Measurements from ENCODE around the gene SGMS1.
"Not testable (repeated sequence)": the region's sequence is repeated elsewhere in the genome, so short reads cannot be mapped to it uniquely, and the experiment has no call there.

The SGMS1 gene

GRCh38 chr10:50497758-50498157 is 126.0 kb downstream of the SGMS1 start:
- H3K4me3 ChIP-seq (ENCODE audit: low read depth, low read length) = no peak overlapping the region
- peak; percentile 79 for DNase-seq (ENCODE audit: low read depth)

DNA sequence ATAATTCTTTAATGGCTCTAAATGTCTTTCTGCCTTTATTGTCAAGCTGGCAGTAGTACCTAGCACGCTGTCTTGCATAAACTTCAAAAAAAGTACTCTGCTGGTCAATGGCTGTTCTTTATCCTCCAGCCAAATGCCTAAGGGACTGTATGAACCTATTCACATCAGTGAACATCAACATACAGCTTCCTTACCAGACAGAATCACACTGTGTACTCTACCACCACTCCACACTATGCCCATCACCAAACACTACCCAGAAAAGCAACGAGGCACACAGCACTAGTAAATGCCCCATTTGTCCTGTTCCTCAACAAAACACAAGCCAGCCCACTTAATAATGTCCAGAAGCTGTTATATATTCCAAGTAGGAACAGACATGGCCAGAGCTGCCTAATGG is 127.5 kb downstream of the SGMS1 start:
- no peak overlapping the region for H3K4me3 ChIP-seq (ENCODE audit: low read depth, low read length)
- DNase-seq (ENCODE audit: low read depth) = no peak

DNA sequence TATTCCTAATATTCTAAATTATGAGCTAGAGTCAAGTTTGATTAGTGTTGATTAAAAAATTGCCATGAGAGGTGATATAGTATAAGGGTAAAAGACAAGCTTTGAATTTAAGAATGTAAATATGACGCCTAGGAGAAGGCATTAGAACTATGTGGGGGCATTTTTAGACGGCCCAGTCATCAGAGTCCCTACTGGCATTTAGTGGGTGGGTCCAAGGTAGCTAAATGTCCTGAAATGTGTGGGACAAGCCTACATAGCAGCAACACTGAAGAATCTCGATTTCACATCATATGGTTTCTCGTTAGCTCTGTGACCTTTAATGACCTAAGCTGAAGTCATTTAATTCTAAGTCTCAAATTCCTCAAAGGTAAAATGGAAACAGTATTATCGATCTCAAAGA is 133.5 kb downstream of the SGMS1 start:
- no peak for DNase-seq (ENCODE audit: low read depth)
- H3K4me3 ChIP-seq (ENCODE audit: low read depth, low read length) = no peak overlapping the region

GRCh38 chr10:50484550-50484949 is 139.2 kb downstream of the SGMS1 start:
- not testable (repeated sequence) for DNase-seq (ENCODE audit: low read depth); H3K4me3 ChIP-seq (ENCODE audit: low read depth, low read length)

DNA sequence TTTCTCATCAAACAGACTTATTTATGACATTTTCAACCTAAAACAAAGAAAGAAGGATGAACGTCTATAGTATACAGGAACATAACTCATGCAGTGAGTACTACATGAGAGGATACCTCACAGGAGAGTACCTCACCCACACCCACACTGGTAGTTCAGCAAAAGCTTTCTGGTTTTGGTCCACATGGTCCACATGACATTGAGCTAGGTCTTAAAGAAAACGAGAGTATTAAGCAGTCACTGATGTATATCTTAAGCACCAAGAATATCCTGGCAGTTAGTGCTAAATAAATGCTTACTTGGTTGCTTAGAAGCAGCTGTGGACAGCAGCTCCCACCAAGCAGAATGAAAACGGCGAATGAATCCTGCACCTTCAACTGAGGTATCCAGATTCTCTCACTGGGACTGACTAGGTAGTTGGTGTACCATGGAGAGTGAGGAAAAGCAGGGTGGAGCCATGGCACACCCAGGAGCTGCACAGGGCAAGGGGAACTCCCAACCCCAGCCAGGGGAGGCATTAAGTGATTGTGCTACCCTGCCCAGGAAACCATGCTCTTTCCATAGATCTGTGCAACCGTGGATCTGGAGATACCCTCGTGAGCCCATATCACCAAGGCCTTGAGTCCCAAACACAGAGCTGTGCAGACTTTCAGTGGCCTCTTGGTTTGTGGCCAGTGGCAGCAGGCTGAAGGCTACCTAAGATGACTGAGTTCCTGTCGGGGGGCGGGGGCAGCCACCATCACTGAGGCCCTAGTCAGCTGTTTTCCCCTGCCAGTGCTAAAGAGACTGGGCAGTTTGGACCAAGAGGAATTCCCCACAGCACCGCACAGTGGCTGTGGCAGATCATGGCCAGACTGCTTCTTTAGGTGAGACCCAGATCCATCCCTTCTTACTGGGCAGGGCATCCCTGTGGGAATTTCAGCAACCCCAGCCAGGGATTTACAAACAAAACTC is 143.4 kb downstream of the SGMS1 start:
- H3K4me3 ChIP-seq (ENCODE audit: low read depth, low read length) = no peak overlapping the region
- no peak for DNase-seq (ENCODE audit: low read depth)

DNA sequence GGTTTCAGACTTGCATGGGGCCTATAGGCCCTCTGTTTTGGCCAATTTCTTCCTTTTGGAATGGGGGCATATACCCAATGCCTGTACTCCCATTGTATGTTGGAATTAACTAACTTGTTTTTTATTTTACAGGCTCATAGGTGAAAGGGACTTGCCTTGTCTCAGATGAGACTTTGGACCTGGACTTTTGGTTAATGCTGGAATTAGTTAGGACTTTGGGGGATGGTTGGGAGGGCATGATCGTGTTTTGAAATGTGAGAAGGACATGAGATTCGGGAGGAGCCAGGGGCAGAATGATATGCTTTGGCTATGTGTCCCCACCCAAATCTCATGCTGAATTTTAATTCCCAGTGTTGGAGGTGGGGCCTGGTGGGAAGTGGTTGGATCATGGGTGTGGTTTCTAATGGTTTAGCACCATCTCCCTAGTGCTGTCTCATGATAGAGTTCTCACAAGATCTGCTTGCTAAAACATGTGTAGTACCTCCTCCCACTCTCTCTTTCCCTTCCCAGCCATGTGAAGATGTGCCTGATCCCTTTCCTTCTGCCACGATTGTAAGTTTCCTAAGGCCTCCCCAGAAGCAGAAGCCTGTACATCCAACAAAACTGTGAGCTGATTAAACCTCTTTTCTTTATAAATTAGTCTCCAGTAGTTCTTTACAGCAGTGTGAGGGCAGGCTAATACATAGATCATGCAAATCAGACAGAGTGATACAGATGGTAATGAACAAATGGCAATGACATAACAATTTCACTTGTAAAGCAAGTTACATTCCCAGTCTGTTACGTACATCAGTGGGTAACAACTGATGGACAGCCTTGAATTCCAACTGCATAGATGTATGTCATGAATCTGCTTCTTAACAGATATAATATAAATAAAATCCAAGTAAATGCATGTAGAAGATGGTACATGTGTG is 146.2 kb downstream of the SGMS1 start:
- no peak for DNase-seq (ENCODE audit: low read depth)
- H3K4me3 ChIP-seq (ENCODE audit: low read depth, low read length) = no peak overlapping the region

GRCh38 chr10:50473756-50474155 is 150.0 kb downstream of the SGMS1 start:
- H3K4me3 ChIP-seq (ENCODE audit: low read depth, low read length) = no peak overlapping the region

DNA sequence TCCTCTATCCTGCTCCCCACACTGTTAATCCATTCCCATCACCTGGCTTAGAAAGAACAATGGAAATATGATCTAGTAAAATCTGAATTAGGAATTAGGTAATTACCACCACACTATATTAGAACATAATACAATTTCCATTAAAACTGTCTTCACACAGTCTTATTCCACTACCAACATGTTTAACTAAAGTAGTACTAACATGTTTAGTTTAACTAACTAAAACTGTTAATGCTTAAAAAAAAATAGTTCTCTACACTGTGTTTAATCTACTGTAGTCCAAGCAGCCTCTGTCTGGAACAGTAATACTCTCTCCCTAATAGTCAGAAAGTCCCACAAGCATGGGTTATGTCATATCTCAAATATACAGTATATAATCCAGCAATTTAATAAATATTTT is 150.8 kb downstream of the SGMS1 start:
- no peak overlapping the region for H3K4me3 ChIP-seq (ENCODE audit: low read depth, low read length)
- DNase-seq (ENCODE audit: low read depth) = no peak

More at GRCh38 chr10:50473756-50474155, 150.0 kb downstream of the SGMS1 start:
- DNase-seq (ENCODE audit: low read depth) = no peak

DNA sequence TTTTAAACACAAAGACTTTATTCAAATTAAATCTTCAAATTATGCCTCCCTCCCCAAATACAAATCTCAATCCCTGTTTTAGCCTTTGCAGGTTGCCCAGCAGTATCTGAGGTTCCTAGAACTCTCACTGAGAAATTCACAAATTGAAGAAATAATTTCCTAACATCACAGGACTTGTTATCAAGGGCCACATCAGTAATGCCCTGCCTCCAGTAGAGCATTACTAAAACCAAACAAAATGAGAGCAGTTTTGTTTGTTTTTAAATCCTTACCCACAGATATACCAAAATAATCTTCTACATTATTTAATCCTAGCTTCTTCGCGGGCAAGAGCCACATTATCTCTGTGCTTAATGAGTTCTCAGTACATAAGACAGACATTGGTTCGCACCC is 152.2 kb downstream of the SGMS1 start:
- DNase-seq (ENCODE audit: low read depth) = no peak
- no peak overlapping the region for H3K4me3 ChIP-seq (ENCODE audit: low read depth, low read length)

DNA sequence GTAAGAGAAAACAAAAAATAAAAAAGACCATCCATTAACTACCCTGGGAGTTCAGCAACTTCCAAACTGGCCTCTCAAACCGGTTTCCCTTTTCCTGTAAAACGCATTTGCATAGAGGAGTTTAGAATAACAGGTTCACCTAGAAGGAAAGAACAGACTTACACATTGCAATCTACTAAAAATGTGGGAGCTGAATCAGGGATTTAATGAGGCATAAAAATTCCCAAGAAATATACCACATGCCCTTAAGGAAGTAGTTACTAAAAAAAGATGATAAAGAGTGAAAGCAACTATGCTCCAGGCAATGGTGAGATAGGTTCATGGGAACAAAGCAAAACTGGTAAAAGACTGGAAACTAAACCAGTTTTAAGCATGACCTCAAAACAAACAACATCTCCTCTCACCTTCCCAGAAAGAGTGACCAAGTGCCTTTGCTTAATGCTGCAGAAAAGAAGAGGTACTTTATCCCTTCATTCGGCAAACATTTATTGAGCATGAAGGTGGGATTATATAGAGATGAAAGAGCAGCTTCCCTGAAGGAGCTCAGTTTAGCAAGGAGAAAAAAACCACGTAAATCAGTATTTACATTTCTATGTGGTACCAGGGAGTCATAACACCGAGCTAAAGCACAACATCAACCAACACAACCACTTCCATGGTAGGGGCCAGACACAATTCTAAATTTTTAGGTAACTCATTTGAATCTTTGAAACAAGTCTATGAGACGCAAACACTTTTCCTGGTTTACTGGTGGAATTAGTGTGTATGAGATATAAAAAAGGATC is 152.8 kb downstream of the SGMS1 start:
- DNase-seq (ENCODE audit: low read depth) = no peak
- H3K4me3 ChIP-seq (ENCODE audit: low read depth, low read length) = no peak overlapping the region

GRCh38 chr10:50470345-50470744 is 153.4 kb downstream of the SGMS1 start:
- DNase-seq (ENCODE audit: low read depth) = no peak
- H3K4me3 ChIP-seq (ENCODE audit: low read depth, low read length) = no peak overlapping the region

- no peak overlapping the region for H3K4me3 ChIP-seq (ENCODE audit: low read depth, low read length)
- DNase-seq (ENCODE audit: low read depth) = no peak
Observed at GRCh38 chr10:50469778-50470193, 154.0 kb downstream of the SGMS1 start.

- H3K4me3 ChIP-seq (ENCODE audit: low read depth, low read length) = no peak overlapping the region
- DNase-seq (ENCODE audit: low read depth) = peak; percentile 25
Observed at GRCh38 chr10:50469288-50469687, 154.5 kb downstream of the SGMS1 start.

GRCh38 chr10:50467209-50467608 is 156.5 kb downstream of the SGMS1 start:
- DNase-seq (ENCODE audit: low read depth) = no peak
- no peak overlapping the region for H3K4me3 ChIP-seq (ENCODE audit: low read depth, low read length)

GRCh38 chr10:50464004-50464409 is 159.7 kb downstream of the SGMS1 start:
- H3K4me3 ChIP-seq (ENCODE audit: low read depth, low read length) = no peak overlapping the region
- no peak for DNase-seq (ENCODE audit: low read depth)

DNA sequence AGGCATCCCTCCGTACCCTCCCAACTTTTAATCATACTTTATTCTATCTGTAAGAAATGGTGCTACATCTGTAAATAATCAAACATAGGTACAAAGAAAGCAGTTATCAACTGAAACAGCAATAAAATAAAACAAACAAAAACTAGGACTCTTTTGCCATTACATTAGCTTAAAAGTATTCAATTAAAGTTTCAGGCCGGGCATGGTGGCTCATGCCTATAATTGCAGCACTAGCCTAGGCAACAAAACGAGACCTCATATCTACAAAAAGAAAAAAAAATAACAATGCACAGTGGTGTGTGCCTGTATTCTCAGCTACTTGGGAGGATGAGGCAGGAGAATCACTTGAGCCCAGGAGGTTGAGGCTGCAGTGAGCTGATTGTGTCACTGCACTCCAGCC is 161.9 kb downstream of the SGMS1 start:
- H3K4me3 ChIP-seq (ENCODE audit: low read depth, low read length) = no peak overlapping the region
- no peak for DNase-seq (ENCODE audit: low read depth)

DNA sequence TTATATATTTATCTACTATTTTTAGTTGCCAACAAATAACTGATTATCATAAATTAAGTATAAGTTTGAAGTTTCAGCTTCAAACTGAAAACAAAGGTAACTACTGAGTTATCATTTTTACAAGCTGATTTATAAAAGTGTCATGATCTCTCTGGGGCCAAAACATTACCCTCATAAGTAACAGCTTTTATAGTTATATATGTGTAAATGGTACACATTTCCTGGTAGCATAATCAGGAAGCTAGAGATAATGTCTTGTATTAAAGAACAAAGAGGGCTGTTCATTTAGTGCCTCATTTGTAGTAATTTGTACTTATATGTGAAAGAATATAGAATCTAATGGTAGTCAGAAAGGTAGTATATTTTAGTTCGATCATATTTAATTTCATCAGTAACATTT is 162.6 kb downstream of the SGMS1 start:
- H3K4me3 ChIP-seq (ENCODE audit: low read depth, low read length) = no peak overlapping the region
- no peak for DNase-seq (ENCODE audit: low read depth)

DNA sequence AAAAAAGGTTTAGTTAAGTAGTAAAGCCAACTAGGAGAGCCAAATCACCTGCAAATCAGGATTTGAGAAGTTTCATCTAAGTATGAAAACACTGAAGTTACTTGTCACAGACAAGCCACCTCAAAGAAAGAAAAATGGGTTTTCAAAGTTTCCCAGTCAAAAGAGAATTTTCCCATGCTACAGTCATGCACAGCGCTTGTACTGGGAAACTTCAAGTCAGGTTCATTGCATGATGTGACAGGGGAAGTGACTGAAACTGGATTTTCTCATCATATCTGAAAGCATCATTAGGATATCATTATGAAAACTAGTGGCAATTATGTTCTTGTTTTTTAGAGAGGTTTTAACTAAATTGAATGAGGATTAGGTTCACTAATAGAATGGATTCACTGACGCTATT is 167.0 kb downstream of the SGMS1 start:
- DNase-seq (ENCODE audit: low read depth) = no peak
- H3K4me3 ChIP-seq (ENCODE audit: low read depth, low read length) = no peak overlapping the region

- DNase-seq (ENCODE audit: low read depth) = no peak
- H3K4me3 ChIP-seq (ENCODE audit: low read depth, low read length) = no peak overlapping the region
Observed at GRCh38 chr10:50453940-50454339, 169.8 kb downstream of the SGMS1 start.

- no peak for DNase-seq (ENCODE audit: low read depth)
- no peak overlapping the region for H3K4me3 ChIP-seq (ENCODE audit: low read depth, low read length)
Observed at GRCh38 chr10:50452603-50453002, 171.2 kb downstream of the SGMS1 start.
